ENCODE data around the gene IL22RA1.

DNA sequence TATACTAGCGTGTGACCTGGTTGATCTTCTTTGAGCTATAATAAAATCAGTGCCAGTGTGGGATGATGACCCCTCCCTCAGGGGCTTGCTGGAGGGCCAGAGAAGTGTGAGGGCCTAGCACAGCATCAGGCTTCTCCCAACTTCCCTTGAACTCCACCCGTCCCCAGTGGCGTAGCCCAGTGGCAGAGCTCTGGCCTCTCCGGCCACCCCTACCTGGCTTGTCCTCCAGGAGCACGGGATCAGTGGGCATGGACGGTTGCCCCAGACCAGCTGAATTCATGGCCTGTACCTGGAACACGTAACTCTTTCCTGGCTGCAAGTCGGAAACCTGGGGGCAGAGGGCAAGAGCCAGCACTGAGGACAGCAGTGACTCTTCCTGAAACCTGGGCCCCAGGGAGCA lies 67.0 kb downstream of the IL22RA1 start:
- no peak for TF ChIP-seq EZH2phosphoT487 (IDR thresholded peaks at IDR 0.05; ENCODE audit: borderline replicate concordance, low read depth, low read length)
- TF ChIP-seq, protein P1, sequence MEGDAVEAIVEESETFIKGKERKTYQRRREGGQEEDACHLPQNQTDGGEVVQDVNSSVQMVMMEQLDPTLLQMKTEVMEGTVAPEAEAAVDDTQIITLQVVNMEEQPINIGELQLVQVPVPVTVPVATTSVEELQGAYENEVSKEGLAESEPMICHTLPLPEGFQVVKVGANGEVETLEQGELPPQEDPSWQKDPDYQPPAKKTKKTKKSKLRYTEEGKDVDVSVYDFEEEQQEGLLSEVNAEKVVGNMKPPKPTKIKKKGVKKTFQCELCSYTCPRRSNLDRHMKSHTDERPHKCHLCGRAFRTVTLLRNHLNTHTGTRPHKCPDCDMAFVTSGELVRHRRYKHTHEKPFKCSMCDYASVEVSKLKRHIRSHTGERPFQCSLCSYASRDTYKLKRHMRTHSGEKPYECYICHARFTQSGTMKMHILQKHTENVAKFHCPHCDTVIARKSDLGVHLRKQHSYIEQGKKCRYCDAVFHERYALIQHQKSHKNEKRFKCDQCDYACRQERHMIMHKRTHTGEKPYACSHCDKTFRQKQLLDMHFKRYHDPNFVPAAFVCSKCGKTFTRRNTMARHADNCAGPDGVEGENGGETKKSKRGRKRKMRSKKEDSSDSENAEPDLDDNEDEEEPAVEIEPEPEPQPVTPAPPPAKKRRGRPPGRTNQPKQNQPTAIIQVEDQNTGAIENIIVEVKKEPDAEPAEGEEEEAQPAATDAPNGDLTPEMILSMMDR (conservative IDR thresholded peaks at IDR 0.05; ENCODE audit: low read length) = no peak
